Skeletal muscle tissue (tissue), 2 donors: Measurements from ENCODE around the gene PRAMEF5. TPM values are rescaled to one million over a fixed set of nuclear protein-coding genes. Genes with fewer than 3 reads are reported as not detected.

Source experiments
- small RNA-seq: library from RNA; depleted of rRNA; stranded (forward); fragments of <200 nt; gene quantifications from one replicate; pipeline ENCODE3, GENCODE V24; 2014
- total RNA-seq: library from RNA; depleted of rRNA; stranded (reverse); fragments of >200 nt; gene quantifications from one replicate; pipeline ENCODE4 v1.2.3, GENCODE V29; 2014

Gene PRAMEF5
- total RNA-seq, 1 donor from 2014 or later: not detected

Small RNA genes lying within 50 kb of the gene (small RNA-seq; reads per million reads assigned to genes)
- gene RNU6-771P: not detected

Other genes starting within 250 kb of the PRAMEF5 start
- not detected for gene PRAMEF27, start 197.6 kb upstream of the PRAMEF5 start, total RNA-seq
- gene HNRNPCL3, start 193.4 kb upstream of the PRAMEF5 start, total RNA-seq: not detected
- not detected for gene PRAMEF25, start 183.4 kb upstream of the PRAMEF5 start, total RNA-seq
- gene HNRNPCL2, start 137.3 kb upstream of the PRAMEF5 start, total RNA-seq: not detected
- not detected for gene PRAMEF26, start 98.2 kb upstream of the PRAMEF5 start, total RNA-seq
- gene HNRNPCL4, start 88.6 kb upstream of the PRAMEF5 start, total RNA-seq: not detected
- gene PRAMEF9, start 82.3 kb upstream of the PRAMEF5 start, total RNA-seq: not detected
- not detected for gene PRAMEF13, start 52.8 kb upstream of the PRAMEF5 start, total RNA-seq
- not detected for gene PRAMEF18, start 28.0 kb upstream of the PRAMEF5 start, total RNA-seq
- not detected for gene PRAMEF8, start 30.9 kb downstream of the PRAMEF5 start, total RNA-seq
- not detected for gene PRAMEF33, start 49.3 kb downstream of the PRAMEF5 start, total RNA-seq
- not detected for gene PRAMEF15, start 61.4 kb downstream of the PRAMEF5 start, total RNA-seq
- gene PRAMEF14, start 92.9 kb downstream of the PRAMEF5 start, total RNA-seq: not detected
- gene PRAMEF19, start 117.7 kb downstream of the PRAMEF5 start, total RNA-seq: not detected
- gene PRAMEF17, start 135.4 kb downstream of the PRAMEF5 start, total RNA-seq: not detected
- gene PRAMEF20, start 156.3 kb downstream of the PRAMEF5 start, total RNA-seq: not detected